Retina (tissue), 1 donor: ENCODE results near the gene SLC17A6.
A peak's percentile ranks its signal among the peaks of the same experiment; 100 is the strongest.

Source experiments
- DNase-seq: peaks from one replicate; pipeline ENCODE4 v3.0.0-alpha.2; 2016

Gene SLC17A6

GRCh38 chr11:22390283-22390655, 52.1 kb downstream of the SLC17A6 start:
- DNase-seq, result no peak

GRCh38 chr11:22392561-22392960, 54.4 kb downstream of the SLC17A6 start:
- DNase-seq, result no peak

GRCh38 chr11:22405377-22405776, 67.2 kb downstream of the SLC17A6 start:
- no peak for DNase-seq

- DNase-seq, result no peak
Observed at GRCh38 chr11:22407267-22407666, 69.1 kb downstream of the SLC17A6 start.

GRCh38 chr11:22407921-22408320, 69.7 kb downstream of the SLC17A6 start:
- peak; percentile 36 for DNase-seq

- DNase-seq, result no peak
Observed at GRCh38 chr11:22415476-22415875, 77.3 kb downstream of the SLC17A6 start.

- no peak for DNase-seq
Observed at GRCh38 chr11:22416462-22416861, 78.3 kb downstream of the SLC17A6 start.

GRCh38 chr11:22426915-22427314, 88.7 kb downstream of the SLC17A6 start:
- no peak for DNase-seq
